ENCODE measurements around the gene EEIG1. TPM values are rescaled to one million over a fixed set of nuclear protein-coding genes. Genes with fewer than 3 reads are reported as not detected.

The EEIG1 gene
- total RNA-seq, 1 donor from 2014 or later: 6.7 TPM

DNA sequence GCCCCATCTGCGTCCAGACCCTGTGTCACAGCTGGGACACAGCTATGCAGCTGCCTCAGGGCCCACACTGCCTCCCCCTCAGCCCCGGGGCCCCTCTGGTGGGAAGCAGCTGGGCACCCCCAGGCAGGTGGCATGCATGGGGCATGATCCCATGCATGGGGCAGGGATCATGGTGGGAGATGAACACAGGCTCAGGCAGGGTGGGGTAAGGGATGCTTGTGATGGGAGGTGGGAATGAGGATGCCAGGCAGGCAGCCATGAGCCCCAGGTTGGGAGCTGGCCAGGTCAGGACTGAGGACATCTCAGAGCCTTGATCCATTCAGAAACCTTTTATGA, 19.7 kb downstream of the EEIG1 start:
- no peak for DNase-seq (ENCODE audit: low read depth)

DNA sequence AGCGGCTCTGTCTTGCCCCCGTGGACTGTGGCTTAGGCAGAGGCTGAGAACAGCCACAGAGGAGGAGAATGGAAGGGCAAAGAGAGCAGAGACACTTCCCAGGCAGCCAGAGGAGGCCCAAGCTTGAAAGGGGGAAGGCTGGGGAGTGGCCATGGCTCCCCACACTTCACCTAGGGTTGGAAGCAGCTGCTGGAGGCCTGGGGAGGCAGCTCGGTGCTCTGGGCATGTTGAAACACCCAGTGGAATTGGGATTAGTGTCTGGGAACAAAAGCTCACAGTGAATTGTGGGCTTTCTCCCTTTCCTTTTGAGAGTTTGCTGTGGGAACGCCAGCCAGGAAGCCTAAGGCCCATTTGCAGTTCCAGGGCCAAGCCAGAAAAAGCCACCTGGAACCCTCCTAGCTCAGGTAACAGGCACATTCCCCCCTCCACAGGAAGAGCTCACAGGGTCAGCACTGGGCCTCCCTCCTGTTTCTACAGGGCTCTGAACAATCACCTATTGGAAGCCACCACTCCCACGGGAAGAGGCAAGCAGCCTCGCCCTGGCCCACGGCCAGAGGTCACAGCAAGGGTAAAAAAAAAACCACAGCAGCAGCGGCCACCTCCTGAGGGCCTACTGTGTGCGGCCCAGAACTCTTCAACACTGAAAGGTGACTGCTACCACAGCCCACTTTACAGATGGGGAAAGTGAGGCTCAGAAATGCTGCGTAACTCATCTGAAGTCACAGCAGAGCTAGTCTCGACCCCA, 20.2 kb downstream of the EEIG1 start:
- peak; percentile 56 for DNase-seq (ENCODE audit: low read depth)

DNA sequence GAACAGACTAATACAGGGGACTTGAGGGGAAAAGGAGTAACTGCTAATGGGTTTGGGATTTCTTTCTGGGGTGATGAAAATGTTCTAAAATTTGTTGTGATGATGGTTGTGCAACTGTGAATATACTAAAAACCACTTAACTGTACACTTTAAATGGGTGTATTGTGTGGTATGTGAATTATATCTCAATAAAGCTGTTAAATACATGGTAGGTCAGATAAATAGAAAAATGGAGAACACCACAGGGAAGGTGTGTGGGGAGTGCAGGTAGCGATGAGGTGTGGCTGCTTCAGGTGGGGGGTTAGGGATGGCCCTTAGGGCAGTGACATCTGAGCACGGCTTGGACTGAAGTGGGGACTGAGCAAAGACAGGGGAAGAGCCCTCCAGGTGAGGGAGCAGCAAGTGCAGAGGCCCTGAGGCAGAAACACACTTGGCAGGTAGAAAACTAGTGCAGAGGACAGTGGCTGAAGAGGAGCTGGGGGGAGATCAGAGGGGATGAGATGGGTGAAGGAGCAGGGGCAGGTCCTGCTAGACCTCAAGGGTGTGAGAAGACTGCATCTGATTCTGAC, 20.9 kb downstream of the EEIG1 start:
- DNase-seq (ENCODE audit: low read depth): no peak

DNA sequence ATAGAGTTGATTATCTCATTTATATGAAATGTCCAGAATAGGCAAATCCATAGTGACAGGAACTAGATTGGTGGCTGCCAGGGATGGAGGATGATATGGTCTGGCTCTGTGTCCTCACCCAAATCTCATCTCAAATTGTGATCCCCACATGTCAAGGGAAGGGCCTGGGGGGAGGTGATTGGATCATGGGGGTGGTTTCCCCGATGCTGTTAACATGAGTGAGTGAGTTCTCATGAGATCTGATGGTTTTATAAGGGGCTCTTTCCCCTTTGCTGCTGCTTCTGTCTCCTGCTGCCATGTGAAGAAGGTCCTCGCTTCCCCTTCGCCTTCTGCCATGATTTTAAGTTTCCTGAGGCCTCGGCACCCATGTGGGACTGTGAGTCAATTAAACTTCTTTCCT, 21.4 kb downstream of the EEIG1 start:
- DNase-seq (ENCODE audit: low read depth): no peak

DNA sequence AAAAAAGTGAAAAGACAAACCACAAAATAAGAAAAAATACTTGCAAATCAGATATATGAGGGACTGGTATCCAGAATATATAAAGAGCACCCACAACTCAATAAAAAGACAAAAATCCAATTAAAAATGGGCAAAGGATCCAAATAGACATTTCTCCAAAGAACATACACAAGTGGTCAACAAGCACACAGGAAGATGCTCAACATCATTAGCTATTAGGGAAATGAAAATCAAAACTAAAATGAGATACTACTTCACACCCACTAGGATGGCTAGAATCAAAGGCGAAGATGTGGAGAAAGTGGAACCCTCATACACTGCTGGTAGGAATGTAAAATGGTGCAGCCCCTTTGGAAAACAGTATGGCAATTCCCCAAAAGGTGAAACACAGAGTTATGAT, 22.1 kb downstream of the EEIG1 start:
- no peak for DNase-seq (ENCODE audit: low read depth)

DNA sequence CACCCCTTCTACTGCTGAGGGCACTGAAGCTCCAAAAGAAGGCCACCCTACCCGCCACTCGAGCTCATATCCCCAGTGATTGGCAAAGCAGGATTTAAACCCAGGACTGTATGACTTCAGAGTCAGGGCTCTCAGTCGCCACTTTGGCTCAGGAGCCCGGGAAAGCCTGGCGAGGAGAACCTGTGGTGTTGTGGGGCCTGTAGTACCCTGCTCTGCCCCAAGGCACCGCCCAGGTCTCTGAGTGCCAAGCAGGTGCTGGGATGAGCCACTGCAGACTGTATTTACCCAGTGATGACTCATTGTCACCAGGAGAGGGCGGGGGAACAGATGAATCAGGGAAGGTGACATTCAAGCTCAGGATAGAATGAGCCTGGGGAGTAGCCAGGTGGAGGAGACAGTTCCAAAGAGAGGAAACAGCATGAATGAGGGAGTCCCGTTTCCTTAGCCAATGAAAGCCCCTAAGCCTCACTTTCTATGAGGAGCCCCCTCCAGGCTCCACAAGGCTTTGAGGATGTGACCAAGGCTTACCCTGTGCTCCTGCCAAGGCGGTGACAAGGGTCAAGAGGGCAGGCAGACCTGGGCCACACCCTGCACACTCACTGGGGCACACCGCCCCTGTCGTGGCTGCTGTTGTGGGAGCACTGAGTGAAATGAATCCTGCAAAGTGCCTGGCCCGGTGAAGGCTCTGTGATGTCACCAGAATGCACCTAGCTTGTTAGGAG, 25.3 kb downstream of the EEIG1 start:
- peak; percentile 80 for DNase-seq (ENCODE audit: low read depth)

DNA sequence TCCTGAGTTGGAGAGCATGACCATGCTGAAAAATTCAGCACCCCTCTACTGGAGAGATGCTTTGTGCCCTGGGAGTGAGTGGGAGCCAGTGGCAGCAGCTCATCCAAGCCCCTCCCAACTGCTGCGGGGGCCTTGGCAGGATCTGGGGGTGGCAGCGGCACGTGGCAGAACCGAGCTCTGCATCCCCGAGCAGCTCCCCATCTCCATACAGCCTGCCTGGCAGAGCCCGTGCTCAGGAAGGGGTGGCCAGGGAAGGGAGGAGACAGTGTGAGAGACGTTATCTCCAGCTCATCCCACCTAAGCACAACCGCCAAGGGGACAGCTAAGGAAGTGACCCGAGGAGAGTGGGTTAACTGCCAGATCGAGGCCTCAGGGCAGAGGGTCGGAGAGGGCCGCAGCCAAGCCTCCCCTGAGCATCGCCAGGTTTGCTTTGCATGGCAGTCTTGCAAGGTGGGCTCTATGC, 25.9 kb downstream of the EEIG1 start:
- no peak for DNase-seq (ENCODE audit: low read depth)

DNA sequence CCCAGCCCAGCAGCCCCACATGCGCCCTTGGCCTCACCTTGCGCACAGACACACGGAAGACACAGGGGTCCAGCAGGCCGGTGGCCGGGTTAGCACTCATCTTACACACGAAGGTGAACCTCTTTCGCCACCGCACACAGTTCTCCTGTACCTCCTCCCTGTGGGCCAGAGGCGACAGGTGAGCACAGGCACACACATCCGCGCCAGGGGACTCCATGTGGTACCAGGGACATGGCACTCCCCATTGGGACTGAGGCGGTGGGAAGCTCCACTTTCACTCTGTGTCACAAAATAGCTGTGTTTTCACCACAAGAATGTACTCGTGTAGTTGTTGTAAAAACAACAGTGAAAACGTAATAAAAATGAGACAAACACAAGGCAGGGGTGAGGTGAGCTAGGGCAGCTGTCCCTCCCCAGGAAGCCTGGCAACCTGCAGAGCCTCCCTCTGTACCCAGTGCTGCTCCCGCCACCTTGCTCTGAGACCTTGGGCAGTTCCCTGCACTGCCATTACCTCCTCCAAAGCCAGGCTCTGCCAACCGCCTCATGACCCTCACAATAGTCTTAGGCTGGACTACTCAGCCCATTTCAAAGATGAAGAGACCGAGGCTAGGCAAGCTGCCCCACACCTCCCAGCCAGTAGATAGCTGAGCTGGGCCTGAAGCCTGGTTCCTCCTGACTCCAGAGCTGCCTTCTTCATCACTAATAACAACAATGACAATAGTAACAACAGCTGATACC, 26.9 kb downstream of the EEIG1 start:
- no peak for DNase-seq (ENCODE audit: low read depth)

DNA sequence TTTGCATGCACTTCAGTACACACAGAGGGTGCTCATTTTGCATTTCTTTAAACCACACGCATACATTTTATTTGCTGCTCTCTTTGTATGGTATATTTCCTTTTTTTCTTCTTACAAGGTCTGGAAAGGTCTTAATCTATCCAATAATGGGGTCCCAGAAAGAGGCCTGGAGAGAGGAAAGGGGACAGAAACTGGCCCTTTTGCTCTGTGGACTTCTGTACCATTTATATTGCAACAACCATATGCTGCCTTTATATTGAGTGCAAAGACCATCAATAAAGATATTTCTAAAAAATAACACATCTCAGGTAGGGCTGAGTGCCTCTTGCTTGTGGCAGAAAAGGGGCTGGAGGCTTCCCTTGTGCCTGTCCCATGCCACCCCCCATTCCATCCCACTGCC, 27.6 kb downstream of the EEIG1 start:
- DNase-seq (ENCODE audit: low read depth): no peak

DNA sequence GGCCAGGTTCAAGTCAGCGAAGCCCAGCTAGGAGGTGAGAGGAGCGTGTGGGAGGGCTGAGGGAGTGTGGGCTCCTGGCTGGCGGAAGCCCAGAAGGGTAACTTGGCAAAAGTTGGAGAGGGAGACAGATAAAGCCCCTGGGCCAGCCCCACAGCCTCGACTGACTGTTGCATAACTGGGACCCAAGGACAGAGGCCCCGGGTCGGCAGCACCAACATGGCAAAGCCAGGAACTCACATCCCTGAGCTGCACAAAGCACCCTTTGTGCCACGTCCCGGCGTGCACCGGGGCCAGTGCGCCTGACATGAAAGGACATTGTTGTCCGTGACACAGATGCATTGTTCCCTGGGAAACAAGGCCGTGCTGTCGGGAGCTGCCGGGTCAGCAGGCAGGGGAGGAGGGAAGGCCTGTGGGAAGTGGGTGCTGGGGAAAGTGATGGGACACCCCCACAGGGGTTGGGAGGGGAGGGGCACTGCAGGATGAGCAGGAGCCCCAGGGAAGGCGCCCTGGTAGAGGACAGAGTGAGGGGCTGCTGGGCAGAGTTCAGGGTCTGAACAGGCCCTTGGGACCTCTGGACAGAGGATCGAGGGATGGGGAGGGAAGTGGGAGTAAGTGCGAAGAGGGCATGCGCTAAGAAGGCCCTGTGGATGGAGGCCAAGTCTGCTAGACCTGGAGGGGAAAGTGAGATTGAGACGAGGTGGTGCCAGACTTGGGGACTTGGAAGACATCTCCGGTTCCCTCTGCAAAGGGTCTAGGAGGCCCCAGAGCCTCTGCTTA, 30.1 kb downstream of the EEIG1 start:
- DNase-seq (ENCODE audit: low read depth): no peak

DNA sequence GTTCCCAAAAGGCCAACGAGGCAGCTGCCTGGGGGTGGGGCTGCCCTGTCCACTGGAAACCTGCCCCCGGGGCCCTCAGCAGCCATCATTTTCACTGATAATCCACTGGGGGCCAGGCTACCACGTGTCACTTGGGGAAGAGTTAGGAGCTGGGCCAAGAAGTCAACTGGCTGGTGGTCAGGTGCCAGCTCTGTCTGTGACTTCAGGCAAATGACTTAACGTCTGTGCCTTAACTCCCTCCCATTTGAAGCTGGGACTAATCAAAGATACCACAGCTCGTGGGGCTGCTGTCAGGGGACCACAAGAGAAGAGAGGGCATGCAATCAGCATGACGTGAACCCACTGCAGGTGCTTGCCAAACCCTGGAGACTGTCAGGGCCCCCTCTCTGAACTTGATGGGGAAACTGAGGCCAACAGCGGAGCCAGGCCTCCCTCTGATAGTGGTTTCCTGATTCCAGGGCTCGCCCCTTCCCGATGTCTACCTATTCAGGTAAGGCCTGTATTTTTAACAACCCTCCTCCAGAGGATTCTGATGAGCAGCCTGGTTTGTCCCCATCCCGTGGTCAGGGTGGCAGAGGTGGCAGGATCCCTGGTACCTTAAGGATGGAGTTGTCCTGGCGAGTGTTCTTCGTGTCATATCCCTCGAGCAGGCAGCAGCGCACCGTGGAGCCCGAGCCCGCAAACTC, 30.8 kb downstream of the EEIG1 start:
- peak; percentile 52 for DNase-seq (ENCODE audit: low read depth)

DNA sequence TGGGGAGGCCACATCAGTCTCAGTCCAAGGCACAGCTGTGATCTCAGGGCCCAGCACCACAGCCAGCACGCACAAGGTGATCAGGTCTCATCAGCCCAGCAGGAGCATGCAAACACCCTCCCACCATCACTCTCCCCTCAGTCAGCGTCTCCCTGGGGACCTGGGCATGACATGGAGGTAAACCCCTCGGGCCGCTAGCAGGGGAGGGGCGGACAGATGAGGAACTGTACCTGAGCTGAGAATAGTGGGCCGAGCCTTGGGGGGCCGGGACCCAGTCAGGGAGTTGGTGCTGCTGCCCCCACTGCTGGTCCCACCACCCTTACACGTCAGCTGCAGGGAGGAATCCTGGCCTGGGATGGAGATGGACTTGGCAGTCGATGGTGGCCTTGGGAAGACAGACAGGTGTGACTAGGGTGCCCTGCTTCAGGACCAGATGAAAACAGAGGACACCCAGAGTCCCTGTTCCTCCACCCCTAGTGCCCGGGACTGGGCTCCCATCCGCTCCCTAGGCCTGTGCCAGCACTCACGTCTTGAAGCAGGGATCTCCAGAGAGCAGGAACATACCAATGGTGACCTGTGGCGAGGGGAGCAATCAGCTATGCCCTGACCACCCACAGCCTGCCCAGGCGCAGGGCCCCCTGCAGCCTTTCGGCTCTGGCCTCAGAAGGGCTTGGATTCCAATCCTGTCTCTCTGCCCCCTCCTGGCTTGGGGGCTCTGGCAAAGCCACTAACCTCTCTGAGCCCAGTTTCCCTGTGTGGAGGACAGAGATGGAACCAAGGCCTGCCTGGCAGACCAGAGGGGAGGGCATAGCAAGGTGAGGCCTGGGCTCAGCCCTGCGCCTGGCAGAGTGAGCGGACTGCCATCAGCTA, 32.7 kb downstream of the EEIG1 start:
- DNase-seq (ENCODE audit: low read depth): no peak

DNA sequence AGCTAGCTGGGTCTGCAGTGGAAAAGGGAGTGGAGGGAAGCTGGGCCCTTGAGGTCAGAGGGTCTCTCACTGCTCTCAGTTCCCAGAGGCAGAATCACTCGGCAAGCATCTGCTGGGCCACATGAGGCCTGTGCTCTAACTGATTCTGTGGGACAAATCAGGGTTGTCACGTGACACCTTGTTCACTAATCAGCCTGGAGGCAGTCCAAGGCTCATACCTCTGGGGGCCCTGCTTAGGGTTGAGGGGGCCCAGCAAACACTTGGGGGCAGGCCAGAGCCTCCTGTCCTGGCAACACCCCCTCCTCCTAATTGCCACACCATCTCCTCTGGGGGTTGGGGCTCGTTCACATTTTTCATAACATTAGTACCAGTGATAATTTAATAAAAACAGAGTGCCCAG, 34.1 kb downstream of the EEIG1 start:
- no peak for DNase-seq (ENCODE audit: low read depth)

DNA sequence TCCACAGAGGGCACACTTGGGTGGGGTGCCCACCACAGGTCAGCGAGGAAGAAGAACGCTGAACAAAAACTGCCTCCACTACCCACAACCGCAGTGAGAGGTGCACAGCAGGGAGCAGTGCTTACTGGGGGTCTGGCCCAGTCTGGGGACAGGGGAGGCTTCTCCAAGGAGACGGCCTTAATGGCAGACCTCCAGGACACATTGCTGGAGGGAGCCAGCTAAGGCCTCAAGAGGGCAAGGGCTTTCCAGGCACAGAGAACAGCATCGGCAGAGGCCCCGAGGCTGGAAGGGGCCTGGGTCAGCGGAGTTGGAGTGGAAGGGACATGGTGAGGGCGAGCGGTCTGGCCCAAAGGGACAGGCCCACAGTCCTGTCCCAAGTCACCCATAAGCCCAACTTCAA, 34.8 kb downstream of the EEIG1 start:
- no peak for DNase-seq (ENCODE audit: low read depth)

DNA sequence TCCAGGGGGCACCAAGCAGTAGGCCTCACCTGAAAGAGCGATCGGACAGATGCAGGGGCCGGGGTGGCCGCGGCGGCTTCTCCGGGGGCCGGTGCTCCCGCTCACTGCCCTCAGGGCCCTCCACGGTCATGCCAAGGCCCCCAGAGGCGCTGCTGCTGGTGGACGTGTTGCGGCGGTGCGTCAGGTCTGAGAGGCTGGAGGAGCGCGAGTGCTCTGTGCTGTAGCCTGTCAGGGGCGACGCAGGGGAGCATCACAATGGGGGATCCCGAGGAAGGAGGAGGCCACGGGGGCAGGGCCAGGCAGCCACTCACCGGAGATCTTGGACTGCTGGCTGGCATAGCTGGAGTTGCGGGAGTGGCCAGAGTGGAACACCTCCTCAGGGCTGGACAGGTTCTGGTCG, 35.5 kb downstream of the EEIG1 start:
- no peak for DNase-seq (ENCODE audit: low read depth)

DNA sequence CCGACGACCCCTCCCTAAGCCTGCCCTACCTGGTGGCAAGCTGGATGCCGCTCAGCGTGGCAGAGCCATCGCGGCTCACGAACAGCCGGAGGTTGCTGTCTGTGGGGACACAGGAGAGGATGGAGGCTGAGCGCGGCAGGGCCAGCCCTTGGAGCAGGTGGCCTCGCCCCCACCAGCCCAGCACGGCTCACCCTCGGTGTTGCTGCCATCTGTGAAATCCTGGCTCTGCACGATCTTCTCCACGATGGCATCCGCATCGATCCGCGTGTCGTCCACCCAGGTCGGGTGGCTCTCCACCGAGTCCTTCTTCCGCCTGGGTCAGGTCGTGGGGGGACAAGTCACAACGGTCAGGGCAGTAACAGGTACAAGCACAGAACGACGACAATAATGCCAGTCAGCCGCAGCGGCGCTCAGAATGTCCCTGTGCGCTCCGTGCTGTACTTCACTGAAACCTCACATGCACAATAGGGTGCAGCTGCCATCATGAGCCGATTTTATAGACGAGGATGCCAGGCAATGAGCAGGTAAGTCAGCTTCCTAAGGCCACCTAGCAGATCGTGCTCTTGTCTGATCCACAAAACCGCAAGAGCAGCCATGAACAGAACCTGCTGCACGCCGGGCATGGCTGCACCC, 36.1 kb downstream of the EEIG1 start:
- DNase-seq (ENCODE audit: low read depth): no peak

DNA sequence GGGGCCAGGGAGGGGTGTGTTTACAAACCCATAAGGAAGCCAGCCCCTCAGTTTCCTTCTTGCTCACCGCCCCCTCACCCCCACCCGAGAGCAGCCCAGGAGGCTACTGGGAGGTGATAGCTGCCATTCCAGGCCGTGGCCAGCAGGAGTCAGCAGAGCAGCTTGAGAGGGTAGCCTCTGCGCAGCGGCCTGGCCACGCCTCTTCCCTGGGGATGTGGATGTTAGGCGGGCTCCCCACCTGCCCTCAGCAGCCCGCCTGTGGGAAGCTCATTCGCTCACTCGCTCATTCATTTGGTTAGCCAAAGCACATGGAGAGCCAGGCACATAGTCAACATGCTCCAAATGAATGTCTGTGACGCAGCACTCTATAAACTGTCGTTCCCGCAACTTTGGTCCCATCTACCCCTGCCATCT, 37.1 kb downstream of the EEIG1 start:
- peak; percentile 90 for DNase-seq (ENCODE audit: low read depth)

DNA sequence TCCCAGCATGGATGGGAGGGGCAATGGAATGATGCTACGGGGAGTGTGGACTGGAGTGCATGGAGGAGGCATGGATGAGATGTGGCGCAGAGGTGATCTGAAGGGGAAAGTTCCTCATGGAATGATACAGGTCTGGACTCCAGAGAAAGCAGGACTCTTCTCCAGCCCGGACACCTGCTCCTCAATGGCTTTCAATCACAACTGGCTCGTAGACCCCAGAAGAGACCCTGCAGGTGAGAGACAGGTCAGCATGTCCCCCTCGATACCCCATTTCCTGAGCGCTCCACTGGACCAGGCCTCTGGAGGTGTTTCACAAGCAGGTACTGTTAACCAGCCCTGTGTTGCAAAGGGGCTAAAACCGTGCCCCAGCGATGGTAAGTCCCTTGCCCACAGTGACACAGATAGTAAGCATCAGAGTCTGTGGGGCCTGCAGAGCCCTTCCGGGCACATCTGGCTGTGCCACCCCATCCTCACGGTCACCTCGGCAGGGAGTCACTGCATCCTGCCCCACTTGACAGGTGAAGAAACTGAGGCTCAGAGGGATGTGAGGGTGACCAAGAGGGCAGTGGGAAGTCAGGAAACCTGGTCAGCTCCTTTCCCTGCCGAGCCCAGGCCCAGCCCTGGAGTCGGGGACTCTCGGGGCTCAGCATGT, 37.7 kb downstream of the EEIG1 start:
- no peak for DNase-seq (ENCODE audit: low read depth)

Data from myocyte (in vitro differentiated cells).